ENCODE data around the gene NEDD4L.

GRCh38 chr18:58052960-58053359, 8.9 kb downstream of the NEDD4L start:
- TF ChIP-seq CTCF (IDR thresholded peaks at IDR 0.05) (no peak), SIN3A (IDR thresholded peaks at IDR 0.05; ENCODE audit: borderline replicate concordance, insufficient read depth, low read depth, low read length) (no peak), POLR2AphosphoS5 (IDR thresholded peaks at IDR 0.05; ENCODE audit: low read depth, low read length) (no peak), REST (IDR thresholded peaks at IDR 0.05; ENCODE audit: insufficient read depth in 1 of 2, low read depth in 2 of 2, low read length in 1 of 2) (no peak)
